SHP77 treated with DMSO at 0.1 percent for 48 hours (cell line): ENCODE data around the gene RGS6.

ENCODE experiments used
- DNase-seq: peaks from one replicate; lab custom pipeline; 2025; lab: John Stamatoyannopoulos, UW

The RGS6 gene

DNA sequence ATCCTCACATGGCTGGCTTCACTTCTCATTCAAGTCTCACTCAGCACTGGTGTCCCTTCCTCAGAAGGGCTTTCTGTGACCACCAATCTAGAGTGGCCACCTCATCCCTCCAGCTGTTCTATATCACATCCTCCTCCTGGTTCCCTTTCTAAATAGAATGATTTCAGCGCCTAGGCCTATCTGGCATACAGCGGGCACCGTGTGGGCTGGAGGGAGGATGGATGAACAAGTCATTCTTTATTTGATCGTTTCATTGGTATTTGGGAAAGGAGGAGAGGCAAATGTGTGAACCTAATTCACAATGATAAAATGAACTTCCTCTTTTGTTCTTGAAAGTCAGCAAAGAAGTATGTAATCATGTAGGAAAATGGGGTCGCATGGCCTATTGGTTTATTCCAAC, 567.5 kb downstream of the RGS6 start:
- no peak for DNase-seq

DNA sequence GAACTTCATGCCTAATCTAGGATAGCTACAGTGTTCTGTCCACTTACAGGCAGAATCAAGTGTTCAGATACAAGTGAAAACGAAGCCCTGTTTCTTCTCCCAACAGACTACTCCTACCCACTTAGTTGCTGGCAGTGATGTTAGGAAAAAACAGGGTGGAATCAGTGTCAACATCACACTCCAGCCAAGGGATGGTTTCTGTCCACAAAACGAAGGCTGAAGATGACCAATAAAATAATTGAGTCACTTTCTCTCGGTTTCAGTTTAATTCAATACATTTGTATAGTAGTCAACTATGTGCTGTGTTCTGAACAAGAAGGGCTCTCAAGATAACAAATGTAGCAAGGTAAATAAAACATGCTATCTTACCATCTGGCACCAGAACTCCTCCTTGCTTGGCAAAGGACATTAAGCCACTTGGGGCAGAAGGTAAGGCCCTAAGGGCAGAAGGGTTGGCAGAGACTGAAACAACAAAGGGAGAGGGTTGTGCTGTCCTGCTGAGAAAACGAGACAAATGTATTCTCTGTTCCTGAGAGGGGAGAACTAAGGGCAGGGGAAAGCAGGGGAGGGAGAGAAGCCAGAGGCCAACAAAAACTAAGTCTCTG, 568.1 kb downstream of the RGS6 start:
- DNase-seq = no peak

DNA sequence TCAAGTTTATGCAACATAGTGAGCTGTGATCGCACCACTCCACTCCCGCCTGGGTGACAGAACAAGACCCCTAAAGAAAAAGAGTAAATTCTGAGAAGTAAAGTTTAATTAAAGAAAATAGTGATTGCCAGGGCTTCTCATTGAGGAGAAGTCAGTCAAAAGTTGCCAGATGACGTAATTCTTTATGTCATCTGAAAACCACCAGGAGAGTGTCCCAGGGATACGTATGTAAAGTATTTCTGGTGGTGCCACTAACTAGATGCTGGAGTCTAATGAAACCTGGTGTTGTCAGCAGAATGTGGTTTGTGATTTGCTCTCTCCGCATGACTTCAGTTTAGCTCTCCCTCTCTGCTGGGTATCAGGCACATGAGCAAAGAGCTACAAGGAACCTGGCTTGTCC, 569.2 kb downstream of the RGS6 start:
- DNase-seq = no peak

DNA sequence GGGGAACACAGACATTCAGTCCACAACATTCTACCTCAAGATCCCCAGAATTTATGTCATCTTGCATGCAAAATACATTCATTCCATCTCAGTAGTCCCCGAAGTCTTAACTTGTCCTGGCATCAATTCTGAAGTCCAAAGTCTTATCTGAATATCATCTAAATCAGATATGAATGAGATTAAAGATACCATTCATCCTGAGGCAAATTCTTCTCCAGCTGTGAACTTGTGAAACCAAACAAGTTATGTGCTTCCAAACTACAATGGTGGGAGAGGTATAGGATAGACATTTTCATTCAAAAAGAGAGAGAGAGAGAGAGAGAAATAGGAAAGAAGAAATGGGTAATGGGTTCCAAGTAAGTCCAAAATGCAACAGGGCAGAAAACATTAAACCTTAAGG, 571.0 kb downstream of the RGS6 start:
- no peak for DNase-seq

DNA sequence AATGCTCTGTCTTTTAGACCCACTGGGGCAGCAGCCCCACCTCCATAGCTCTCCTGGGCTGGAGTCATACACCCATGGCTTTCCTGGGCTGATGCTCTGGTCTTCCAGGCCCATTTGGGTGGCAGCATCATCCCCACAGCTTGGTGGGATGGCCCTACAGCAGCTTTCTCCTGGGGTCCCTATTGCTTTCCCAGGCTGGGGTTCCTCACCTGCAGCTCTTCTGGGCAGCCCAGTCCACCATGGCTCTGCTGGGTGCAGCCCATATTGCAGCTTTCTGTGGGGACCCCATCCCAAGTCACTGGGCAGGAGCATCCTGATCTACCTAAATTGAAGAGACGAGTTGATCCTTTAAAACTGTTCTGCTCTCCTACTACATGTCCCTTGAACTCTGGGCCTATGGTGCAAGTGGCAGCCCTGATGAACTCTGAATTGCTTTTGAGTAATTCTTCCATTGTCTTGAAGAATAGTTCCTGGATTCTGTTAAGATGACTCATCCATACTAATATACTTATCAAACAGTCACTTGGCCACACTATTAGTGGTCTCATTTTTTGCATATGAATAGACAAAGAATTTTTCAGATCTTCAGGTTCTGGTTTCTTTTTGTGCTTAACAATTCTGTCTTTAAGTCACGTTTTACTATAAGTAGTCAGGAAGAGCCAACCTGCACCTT, 571.6 kb downstream of the RGS6 start:
- DNase-seq = no peak

DNA sequence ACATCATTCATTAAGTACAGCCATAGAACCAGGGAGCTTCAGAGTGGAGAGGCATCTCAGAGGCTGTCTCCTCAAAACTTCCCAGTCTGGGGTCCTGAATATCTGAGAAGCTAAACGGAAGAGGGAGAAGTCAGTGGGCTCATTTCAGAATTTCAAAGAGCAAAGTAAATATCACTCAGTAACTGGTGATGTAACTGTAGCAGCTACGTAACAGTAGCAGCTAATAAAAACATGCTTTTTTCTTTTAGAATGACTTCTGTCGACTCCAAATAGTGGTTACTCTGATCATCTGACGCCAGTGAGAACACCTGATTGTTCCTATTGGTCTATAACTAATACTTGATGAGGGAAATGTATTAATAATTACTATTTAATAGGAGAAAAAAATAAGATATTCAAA, 578.3 kb downstream of the RGS6 start:
- DNase-seq = no peak

DNA sequence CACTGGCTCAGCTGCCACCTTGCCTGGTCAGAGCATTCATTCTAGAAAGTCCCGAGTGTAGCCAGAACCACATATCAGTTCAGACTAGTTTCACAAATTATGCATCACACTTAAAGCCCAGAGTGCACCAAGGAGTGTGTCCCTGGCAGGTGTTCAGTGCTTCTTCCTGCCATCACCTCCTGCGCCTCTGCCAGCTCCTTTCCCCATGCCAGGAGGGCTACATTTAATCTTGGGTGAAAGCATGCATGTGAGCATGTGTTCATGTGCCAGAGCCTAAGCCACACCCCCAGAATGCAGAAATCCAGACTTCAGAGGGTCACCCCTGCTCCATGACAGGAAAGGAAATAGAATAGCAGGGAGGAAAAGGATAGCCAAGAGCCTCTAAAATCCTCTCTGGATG, 580.1 kb downstream of the RGS6 start:
- DNase-seq = no peak

DNA sequence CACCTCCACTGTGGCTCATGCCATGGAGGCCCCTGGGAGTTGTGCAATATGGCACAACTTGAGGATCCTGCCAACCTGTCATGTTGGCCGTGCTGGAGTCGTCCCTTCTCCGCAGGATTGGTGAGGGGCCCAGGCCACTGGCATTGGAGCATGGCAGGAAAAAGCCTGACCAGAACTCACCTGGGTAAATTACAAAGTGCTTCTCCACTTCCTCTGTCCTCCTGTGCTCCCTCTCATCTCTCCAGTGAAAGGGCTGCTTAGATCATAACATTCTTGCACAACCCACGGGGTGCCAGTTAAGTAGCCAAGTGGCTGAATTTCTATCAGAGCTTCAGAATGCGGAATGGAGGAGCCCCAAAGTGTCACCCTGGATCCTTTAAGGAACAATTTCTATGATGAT, 580.7 kb downstream of the RGS6 start:
- no peak for DNase-seq

DNA sequence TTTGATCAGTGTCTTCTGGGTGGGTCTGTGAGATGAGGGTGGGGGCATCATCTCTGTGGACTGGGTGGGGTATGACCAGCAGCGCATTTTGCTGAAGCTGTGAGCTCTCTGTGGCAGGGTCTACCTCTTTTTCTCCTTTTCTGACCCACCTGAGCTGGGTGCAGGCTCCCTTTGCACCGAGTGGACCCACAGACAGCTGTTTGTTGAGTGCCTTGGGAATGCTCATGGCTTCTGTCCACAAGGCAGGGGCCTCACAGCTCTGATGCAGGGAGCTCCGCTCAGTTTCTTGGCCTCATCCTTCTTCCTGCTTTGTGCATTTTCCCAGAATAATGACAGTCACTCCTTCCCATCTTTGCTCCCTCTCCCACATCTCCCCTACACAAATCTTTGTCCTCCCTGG, 581.1 kb downstream of the RGS6 start:
- no peak for DNase-seq

DNA sequence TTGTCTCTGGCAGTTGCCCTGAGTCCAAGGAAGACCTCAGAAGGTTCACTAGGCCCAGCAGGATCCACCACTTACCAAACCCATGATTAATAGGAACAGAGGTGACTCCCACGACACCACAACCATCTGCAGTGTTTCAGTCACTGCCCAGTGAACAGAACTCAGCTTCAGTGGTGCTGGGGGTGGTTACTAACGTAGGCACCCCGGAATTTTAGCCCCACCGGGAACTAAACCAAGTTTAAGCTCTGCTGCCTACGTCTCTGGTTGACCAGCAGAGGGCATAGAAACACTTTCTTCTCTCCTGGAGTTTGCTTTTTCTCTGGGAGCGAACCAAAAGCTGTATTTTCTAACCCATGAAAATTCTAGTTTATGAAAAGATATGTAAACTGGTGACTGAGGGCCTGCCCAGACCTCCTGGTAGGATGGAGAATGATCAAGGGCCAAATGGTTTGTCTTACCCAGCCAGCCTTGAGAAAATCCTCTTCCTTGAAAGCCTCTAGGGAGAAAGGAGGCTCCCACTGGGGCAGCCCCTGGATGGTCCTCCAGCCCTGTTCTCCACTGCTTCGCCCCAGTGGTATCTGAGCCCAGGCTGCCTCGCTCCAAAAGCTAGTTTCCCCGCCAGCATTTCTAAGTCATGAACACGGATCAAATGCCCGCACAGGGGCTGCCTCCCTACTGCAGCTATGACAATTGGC, 581.9 kb downstream of the RGS6 start:
- DNase-seq = no peak

DNA sequence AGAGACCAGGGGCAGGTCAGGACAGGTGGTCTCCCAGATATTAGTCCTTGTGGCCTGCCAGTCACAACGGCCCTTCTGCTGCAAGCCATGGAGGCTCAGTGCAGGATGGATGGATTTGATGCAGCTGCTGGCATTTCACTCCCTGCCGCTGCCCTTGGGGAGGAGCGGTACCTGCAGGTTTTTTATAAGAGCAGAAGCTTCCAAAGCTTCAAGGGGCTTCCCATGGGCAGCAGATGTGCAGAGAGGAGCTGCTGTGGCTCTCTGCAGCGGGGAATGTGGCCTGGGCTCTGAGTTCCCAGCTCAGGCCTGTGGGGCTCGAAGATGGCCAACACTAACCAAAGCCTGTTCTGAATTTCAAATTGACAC, 582.4 kb downstream of the RGS6 start:
- no peak for DNase-seq

DNA sequence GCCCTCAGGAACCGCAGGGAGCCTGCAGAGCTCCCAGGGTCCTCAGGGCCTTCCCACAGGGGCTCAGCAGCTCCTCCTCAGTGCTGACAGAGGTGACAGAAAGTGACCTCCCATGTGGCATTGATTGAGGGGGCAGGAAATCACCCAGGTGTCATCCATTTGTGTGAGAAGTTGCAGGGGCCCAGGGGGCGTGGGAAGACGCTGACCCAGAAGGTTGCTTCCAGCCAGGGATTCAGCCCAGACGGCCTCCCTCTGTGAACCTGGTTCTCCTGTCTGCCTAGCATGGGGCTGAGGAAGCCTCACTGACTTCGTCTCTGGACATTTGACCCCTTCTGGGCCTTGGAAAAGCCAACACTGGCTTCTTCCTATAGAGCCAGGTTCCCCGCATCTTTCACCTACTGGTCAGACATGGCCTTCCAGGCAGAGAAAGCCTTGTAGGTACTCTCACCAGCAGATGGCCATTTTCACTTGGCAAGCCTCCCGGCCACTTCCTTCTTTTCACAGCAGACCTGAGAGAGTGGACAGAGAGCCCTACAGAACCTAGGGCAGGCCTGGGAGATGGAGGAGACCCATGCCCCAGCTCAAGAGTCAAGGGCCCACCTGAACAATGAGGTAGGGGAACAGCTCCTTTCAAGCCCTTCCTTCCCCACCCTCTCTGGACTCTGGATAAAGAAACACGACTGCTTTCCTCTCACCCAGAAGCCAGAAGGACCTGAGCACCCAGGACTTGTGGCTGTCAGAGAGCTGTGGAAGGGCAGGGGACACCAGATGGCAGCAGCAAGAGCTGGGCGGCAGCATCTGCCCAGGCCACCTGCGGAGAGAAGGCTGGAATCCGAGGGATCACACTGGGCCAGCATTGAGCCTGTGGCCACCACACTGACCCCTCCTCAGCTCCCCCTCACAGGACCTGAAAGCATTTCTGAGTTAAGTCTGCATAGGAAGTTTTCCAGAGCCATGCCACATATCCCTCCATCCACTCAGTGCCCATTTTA, 583.8 kb downstream of the RGS6 start:
- DNase-seq = no peak

DNA sequence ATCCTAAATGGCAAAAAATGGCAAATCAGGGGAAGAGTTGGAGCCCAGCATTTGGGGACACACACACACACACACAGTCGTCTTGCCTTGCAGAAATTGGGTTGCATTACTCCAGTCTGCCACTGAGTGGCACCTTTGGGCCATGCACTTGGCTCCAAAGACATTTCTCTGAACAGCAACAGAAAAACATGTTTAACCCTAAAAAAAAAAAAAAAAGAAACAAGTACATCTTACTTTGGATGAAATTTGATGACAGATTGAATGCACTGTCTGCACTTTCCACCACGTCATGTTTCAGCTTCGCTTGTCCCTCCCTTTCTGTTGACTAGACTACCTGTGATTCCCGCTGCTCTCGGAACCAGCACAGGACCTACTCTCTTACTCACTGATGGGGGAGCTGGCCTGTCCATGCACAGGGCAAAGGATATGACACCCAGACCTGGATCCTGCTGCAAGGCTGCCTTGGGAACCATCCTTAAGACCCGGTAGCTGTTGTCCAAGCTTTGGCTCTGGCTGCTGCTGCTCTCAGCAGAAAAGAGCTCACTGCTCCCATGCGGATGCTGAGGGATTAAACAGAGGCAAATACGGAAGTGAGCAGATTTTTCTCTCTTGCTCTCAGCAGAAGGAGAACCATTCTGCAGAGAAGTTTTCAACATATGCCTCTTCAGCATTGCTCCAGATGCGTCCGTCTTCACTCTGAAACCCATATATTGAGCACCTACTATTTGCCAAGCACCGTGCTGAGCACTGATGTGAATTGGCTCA, 584.9 kb downstream of the RGS6 start:
- no peak for DNase-seq

DNA sequence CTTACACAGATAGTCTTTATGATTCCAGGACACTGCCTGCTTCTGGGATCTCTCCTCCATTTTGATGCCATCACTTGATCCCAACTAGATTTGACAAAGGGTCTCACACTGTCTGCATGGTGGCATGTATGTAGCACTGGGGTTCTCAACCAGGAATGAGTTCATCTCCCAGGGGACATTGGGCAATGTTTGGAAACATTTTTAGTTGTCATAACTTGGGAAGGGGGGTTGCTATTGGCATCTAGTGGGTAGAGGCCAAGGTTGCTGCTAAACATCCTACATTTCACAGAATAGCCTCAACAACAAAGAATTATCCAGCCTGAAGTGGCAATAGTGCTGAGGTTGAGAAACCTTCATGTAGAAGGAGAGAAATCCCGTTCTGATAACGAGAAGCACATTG, 585.5 kb downstream of the RGS6 start:
- no peak for DNase-seq

DNA sequence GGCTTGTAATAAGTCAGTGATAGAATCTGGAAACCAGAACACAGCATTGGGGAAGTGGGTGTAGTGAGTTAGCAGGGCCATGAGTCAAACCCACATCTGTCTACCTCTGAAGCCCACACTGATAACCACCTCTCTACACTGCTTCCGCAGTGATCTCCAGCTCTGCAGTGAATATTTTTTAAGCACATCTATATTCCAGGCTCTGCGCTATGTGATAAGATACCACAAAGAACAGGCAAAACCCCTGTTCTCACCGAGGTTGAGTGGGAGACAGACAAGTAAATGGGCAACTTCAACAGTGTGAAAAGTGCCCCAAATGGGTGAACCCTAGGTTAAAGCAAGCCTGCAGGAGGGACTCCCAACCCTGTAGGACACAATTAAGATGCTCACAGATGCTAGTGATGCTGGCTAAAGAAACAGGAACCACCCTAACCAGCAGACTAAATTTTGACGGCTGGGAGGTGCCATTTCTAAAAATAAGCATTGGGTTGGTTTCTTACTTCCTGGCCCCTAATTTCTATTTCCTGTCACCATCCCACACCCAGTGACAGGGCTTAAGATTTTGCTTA, 586.7 kb downstream of the RGS6 start:
- no peak for DNase-seq

DNA sequence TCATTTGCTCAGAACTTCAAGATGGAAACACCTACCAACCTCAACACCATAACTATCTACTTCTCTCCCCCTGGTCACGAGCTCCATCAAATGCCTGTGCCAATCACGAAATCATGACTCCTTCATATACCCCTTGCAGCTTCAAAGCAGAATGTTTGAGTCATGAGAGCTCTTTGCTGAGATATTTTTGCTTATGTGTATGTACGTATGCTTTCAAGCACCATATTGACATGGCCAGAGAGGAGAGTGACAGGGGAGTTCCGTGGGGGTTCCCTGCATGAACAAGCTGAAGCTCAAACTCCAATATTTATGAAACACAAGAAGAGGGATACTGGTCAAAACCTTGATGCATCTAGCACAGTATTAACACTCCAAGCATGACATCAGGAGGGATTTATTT, 587.3 kb downstream of the RGS6 start:
- no peak for DNase-seq

DNA sequence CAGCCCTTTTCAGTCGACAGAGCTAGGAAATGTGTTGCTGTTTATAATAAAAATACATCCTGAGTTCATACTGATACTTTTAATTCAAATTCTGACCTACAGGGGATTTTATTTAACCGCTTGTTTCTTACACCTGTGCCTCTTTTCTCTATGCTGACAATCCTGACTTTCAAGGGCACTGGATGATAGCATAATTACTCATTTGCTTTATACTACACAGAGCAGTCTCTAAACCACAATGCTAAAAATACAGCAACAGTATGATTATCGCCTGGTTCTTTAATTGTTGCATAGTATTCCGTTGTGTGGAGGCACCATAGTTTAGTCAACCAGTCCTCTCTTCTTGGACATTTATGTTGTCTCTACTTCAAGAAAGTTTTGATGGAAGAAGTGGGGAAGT, 588.8 kb downstream of the RGS6 start:
- no peak for DNase-seq

DNA sequence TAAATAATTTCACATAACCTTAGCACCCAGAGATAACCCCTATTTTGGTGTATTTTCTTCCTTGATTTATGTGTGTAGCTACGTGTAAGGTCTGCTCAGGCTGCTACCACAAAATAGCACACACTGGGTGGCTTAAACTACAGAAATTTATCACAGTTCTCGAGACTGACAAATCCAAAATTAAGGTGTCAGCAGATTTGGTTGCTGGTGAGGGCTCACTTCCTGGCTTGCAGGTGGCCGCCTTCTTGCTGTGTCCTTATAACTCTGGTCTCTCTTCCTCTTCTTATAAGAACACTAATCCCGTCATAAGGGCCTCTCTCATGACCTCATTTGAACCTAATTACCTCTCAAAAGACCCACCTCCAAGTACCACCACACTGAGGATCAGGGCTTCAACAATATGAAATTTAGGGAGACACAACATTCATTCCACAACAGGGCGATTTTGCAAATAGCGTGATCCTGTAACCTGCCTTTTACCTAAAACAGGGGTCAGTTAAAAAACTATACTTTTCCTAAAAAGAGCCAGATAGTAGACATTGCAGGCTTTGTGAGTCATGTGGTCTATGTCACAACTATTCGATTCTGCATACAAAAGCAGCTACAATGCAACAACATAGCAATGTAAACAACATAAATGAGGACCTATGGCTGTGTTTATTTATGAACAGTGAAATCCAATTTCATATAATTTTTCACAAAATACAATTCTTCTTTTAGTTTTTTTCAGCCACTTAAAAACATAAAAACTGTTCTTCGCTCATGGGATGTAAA, 589.9 kb downstream of the RGS6 start:
- no peak for DNase-seq

DNA sequence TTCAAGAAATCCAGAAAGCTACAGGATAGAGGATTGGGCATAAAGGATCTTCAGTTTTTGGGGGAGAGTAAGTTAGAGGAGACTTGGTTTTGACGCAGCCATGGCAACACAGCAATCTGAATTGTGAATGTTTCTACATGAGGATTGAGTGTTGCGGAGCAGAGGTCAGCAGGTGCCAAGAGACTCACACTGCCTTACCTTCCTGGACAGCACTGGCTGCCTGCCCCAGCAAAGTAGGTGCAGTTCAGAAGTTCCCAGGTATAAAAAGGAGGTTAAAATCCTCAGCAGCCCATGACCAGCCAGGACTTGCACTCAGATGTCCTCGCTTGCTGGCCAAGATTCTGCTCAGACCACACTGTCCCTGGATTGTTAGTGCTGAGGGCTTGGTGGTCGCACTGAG, 590.6 kb downstream of the RGS6 start:
- DNase-seq = no peak

DNA sequence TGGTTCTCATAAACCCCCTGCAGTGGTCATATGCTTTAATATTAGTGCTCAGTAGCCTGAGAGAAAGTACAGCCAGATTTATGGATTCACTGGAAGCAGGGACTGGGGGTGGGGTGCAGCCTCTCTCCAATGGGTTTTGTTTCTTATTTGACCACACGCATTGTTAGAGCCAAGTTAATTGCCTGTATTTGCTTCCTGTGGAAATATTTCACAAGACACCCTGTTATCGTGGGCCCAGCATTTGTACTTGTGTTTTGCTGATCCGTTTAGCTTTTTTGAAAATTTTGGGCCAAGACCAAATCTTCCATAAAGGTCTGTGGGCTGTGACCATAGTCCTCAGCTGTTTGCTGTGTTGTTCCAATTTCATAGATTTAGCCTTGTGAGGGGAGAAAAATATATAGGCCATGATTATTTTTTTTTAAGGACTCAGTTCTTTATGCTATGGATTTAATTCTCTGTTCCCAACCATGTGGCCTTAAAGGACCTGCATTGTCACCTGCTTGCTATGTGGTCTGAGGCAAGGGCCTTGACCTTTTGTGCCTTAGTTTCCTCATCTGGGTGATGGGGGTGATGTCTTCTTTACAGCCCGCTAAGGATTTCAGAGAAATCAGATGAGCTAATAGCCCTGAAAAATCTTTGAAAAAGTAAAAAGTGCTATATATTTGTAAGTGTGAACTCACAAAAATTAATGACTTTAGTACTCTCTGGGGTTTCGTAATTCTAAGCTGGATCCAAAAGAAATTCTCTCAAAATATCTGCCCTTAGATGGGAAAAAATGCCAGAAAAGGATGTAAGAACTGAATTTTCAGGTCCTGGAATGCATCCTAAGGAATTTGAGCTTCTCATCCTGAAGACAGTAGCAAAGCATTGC, 591.4 kb downstream of the RGS6 start:
- no peak for DNase-seq
